H1 (cell line): Measurements from ENCODE around the gene DNAJB8. TPM values are rescaled to one million over a fixed set of nuclear protein-coding genes. Genes with fewer than 3 reads are reported as not detected.

Experiments used
- CTCF ChIA-PET: fragments of 300-600 bp; sonication (Branson Sonifier 250); formaldehyde crosslinking; loops from one replicate; lab custom pipeline; 2021; ENCODE audit not compliant: partially characterized antibody; lab: Charles Lee
- POLR2A ChIA-PET: fragments of 300-600 bp; sonication (Branson Sonifier 250); formaldehyde crosslinking; loops from one replicate; lab custom pipeline; 2021; ENCODE audit warnings: inconsistent platforms; ENCODE audit not compliant: partially characterized antibody; lab: Charles Lee
- DNase-seq, 2 experiments: peaks; one replicate each; pipeline versions ENCODE4 v3.0.0 to v3.0.0-alpha.2; 2010 to 2022; ENCODE audit warnings: low spot score in 2 of 2, low read depth in 1 of 2, mixed read lengths in 1 of 2
- FAIRE-seq: peaks from 2 replicates; lab custom pipeline; 2011; peaks lifted over from hg19 to GRCh38; lab: Jason Lieb, UNC
- H2AFZ ChIP-seq: 2 replicates; pipeline ENCODE4 v1.8.1; 2012; ENCODE audit warnings: low read length, inconsistent platforms
- H2AK5ac ChIP-seq: 2 replicates; pipeline ENCODE4 v1.6.1; 2013; ENCODE audit warnings: low read depth, low read length
- H2BK120ac ChIP-seq: replicated peaks from 2 replicates; pipeline ENCODE3; 2013; ENCODE audit warnings: low read depth, low read length, inconsistent platforms
- H2BK12ac ChIP-seq: 2 replicates; pipeline ENCODE4 v1.6.1; 2013; ENCODE audit warnings: low read depth, low read length
- H2BK15ac ChIP-seq: 2 replicates; pipeline ENCODE4 v1.6.1; 2013; ENCODE audit warnings: low read length
- H2BK20ac ChIP-seq: 2 replicates; pipeline ENCODE4 v1.6.1; 2013; ENCODE audit warnings: low read length
- H2BK5ac ChIP-seq: 2 replicates; pipeline ENCODE4 v1.6.1; 2013; ENCODE audit warnings: low read depth, low read length
- H3K14ac ChIP-seq: 2 replicates; pipeline ENCODE4 v1.6.1; 2013; ENCODE audit warnings: inconsistent platforms; ENCODE audit not compliant: insufficient read length
- H3K18ac ChIP-seq: 2 replicates; pipeline ENCODE4 v1.6.1; 2013; ENCODE audit warnings: low read length; ENCODE audit errors: extremely low read depth
- H3K23ac ChIP-seq: 2 replicates; pipeline ENCODE4 v1.6.1; 2013; ENCODE audit warnings: inconsistent platforms; ENCODE audit not compliant: insufficient read length
- H3K23me2 ChIP-seq: 2 replicates; pipeline ENCODE4 v1.6.1; 2013; ENCODE audit warnings: low read depth, low read length
- H3K27ac ChIP-seq: 2 replicates; pipeline ENCODE4 v1.6.1; 2011; ENCODE audit warnings: low read depth, low read length, inconsistent platforms
- H3K27me3 ChIP-seq, 4 experiments: replicated peaks in 1 of 4; 1 replicate in 1 of 4; 2 replicates in 3 of 4; pipeline versions ENCODE4 v1.6.1 to v1.8.1; 2011 to 2013; ENCODE audit warnings: low read length in 3 of 4, mild to moderate bottlenecking in 3 of 4, inconsistent platforms in 2 of 4, mixed read lengths in 2 of 4, moderate library complexity in 1 of 4; ENCODE audit not compliant: control insufficient read depth in 3 of 4, insufficient read depth in 3 of 4; ENCODE audit errors: extremely low read depth in 1 of 4
- H3K36me3 ChIP-seq, 4 experiments: 2 replicates each; pipeline versions ENCODE4 v1.6.1 to v1.8.1; 2011 to 2013; ENCODE audit warnings: mild to moderate bottlenecking in 4 of 4, low read length in 3 of 4, moderate library complexity in 2 of 4, control low read depth in 1 of 4, inconsistent platforms in 1 of 4; ENCODE audit not compliant: insufficient read depth in 4 of 4, control insufficient read depth in 2 of 4
- H3K4ac ChIP-seq: replicated peaks from 2 replicates; pipeline ENCODE3; 2013; ENCODE audit warnings: low read length, low read depth, mixed read lengths, inconsistent platforms; ENCODE audit not compliant: insufficient read length
- H3K4me1 ChIP-seq, 4 experiments: replicated peaks in 1 of 4; 1 replicate in 1 of 4; 2 replicates in 3 of 4; pipeline versions ENCODE4 v1.6.1 to v1.8.1; 2011 to 2013; ENCODE audit warnings: low read length in 3 of 4, inconsistent platforms in 2 of 4, mixed read lengths in 1 of 4; ENCODE audit not compliant: insufficient read depth in 4 of 4, control insufficient read depth in 3 of 4
- H3K4me2 ChIP-seq, 2 experiments: 2 replicates each; pipeline versions ENCODE4 v1.6.1 to v1.8.1; 2011 to 2013; ENCODE audit warnings: low read depth in 2 of 2, low read length in 2 of 2, control low read depth in 1 of 2, inconsistent platforms in 1 of 2, mild to moderate bottlenecking in 1 of 2; ENCODE audit not compliant: insufficient read depth in 1 of 2
- H3K4me3 ChIP-seq, 4 experiments: fragments of 200-600, 300-600 bp in 1 of 4; sonication (generic), shearing (Covaris generic), sonication (Bioruptor Twin) in 1 of 4; 2 replicates each; pipeline versions ENCODE4 v1.5.1 to v1.8.1; 2011 to 2016; ENCODE audit warnings: low read length in 4 of 4, low read depth in 3 of 4, control low read depth in 2 of 4, inconsistent platforms in 2 of 4, mild to moderate bottlenecking in 2 of 4, mixed read lengths in 1 of 4, moderate library complexity in 1 of 4; ENCODE audit not compliant: insufficient read depth in 2 of 4; ENCODE audit errors: extremely low read depth in 1 of 4
- H3K56ac ChIP-seq: replicated peaks from 2 replicates; pipeline ENCODE3; 2013; ENCODE audit warnings: low read depth, mild to moderate bottlenecking, mixed read lengths, low read length, inconsistent platforms; ENCODE audit not compliant: insufficient read length
- H3K79me1 ChIP-seq: 2 replicates; pipeline ENCODE4 v1.6.1; 2013; ENCODE audit warnings: low read depth, low read length, control low read depth
- H3K79me2 ChIP-seq, 2 experiments: 2 replicates each; pipeline versions ENCODE4 v1.6.1 to v1.8.1; 2012 to 2013; ENCODE audit warnings: low read length in 2 of 2, mild to moderate bottlenecking in 2 of 2, inconsistent platforms in 1 of 2; ENCODE audit not compliant: insufficient read depth in 2 of 2, control insufficient read depth in 1 of 2
- H3K9ac ChIP-seq, 4 experiments: replicated peaks in 1 of 4; 1 replicate in 1 of 4; 2 replicates in 3 of 4; pipeline versions ENCODE4 v1.6.1 to v1.8.1; 2011 to 2013; ENCODE audit warnings: low read depth in 3 of 4, low read length in 3 of 4, control low read depth in 2 of 4, mild to moderate bottlenecking in 2 of 4, moderate library complexity in 2 of 4, inconsistent platforms in 1 of 4; ENCODE audit errors: extremely low read depth in 1 of 4
- H3K9me3 ChIP-seq, 2 experiments: 2 replicates each; pipeline versions ENCODE4 v1.6.1 to v1.8.1; 2012 to 2013; ENCODE audit warnings: mild to moderate bottlenecking in 2 of 2, moderate library complexity in 2 of 2, control low read depth in 1 of 2, inconsistent platforms in 1 of 2, low read depth in 1 of 2, low read length in 1 of 2, mixed read lengths in 1 of 2; ENCODE audit not compliant: insufficient read depth in 2 of 2
- H4K20me1 ChIP-seq, 2 experiments: replicated peaks in 1 of 2; 2 replicates each; pipeline versions ENCODE3 to v1.8.1; 2011 to 2013; ENCODE audit warnings: inconsistent platforms in 2 of 2, low read length in 2 of 2, mild to moderate bottlenecking in 1 of 2; ENCODE audit not compliant: insufficient read depth in 2 of 2, control insufficient read depth in 1 of 2
- H4K5ac ChIP-seq: 2 replicates; pipeline ENCODE4 v1.6.1; 2013; ENCODE audit warnings: low read length, low read depth, mixed read lengths, inconsistent platforms; ENCODE audit not compliant: insufficient read length
- H4K8ac ChIP-seq: 2 replicates; pipeline ENCODE4 v1.8.0; 2013; ENCODE audit warnings: mild to moderate bottlenecking, moderate library complexity, low read length, inconsistent platforms; ENCODE audit not compliant: insufficient read depth; ENCODE audit errors: extremely low read depth
- H4K91ac ChIP-seq: replicated peaks from 2 replicates; pipeline ENCODE3; 2013; ENCODE audit warnings: low read length, mixed read lengths, inconsistent platforms; ENCODE audit not compliant: insufficient read length
- CHD2 ChIP-seq: IDR thresholded peaks from 2 replicates; pipeline ENCODE4 v1.6.1; 2012; ENCODE audit warnings: low read length, improper control_type of control experiment
- TEAD4 ChIP-seq: IDR thresholded peaks from 2 replicates; pipeline ENCODE4 v1.6.1; 2012; ENCODE audit warnings: low read depth, low read length, inconsistent platforms, mixed read lengths
- YY1 ChIP-seq: IDR thresholded peaks from 2 replicates; pipeline ENCODE4 v1.6.1; 2011; ENCODE audit warnings: low read depth, mild to moderate bottlenecking, low read length
- WGBS, 2 experiments: shearing (Covaris generic) in 1 of 2; methylation state at CpG; one replicate each; pipeline versions ENCODE4 v1.1.6 to v1.1.7; 2013 to 2015; ENCODE audit warnings: low lambda C conversion rate in 2 of 2, mixed read lengths in 2 of 2, inconsistent platforms in 1 of 2, low coverage in 1 of 2, missing lambda C conversion rate in 1 of 2; ENCODE audit not compliant: insufficient replicate concordance in 2 of 2, insufficient coverage in 1 of 2, insufficient read length in 1 of 2; ENCODE audit errors: extremely low coverage in 1 of 2, missing lambda C conversion rate in 1 of 2; 5-methylcytosine and 5-hydroxymethylcytosine counted together
- polyA plus RNA-seq, 7 experiments: library from polyadenylated mRNA; depleted of rRNA in 3 of 7; stranded (reverse) in 5 of 7; unstranded in 2 of 7; fragments of >200 nt in 5 of 7; fragments of 200-250 nt in 2 of 7; gene quantifications; 1 replicate in 5 of 7; 2 replicates in 1 of 7; 4 replicates in 1 of 7; pipeline versions ENCODE4 v1.2.1 to v1.2.3, GENCODE V29; 2011 to 2013; ENCODE audit warnings: missing spikeins in 2 of 7, mixed read lengths in 2 of 7
- total RNA-seq: library from RNA; stranded (reverse); fragmentation: NEBNext Ultra II Directional; extraction: Animal tissue kit (Norgen Biotek cat#: 25700); gene quantifications from 2 replicates; pipeline ENCODE4 v1.2.1, GENCODE V29; 2021
- TF ChIP-seq, protein P1 (sequence below): IDR thresholded peaks from 2 replicates; pipeline ENCODE4 v1.6.1; 2011; ENCODE audit warnings: low read length, improper control_type of control experiment
- TF ChIP-seq, protein P2 (sequence below): IDR thresholded peaks from 2 replicates; pipeline ENCODE4 v1.6.1; 2012; ENCODE audit warnings: low read length, inconsistent platforms

DNAJB8 gene
- total and polyA plus RNA-seq, 2 of the 8 experiments (the other 6 are each of a cell fraction or from before 2014, with no cell fraction given): not detected

- DNase-seq: no peak
Observed at GRCh38 chr3:128505771-128506170, 39.1 kb upstream of the DNAJB8 start.

More at GRCh38 chr3:128505771-128506170, 39.1 kb upstream of the DNAJB8 start:
- Histone ChIP-seq H2AK5ac (no peak overlapping the region), H3K23ac (no peak overlapping the region), H4K5ac (no peak overlapping the region), H3K4me1 (no peaks in the 10 kb centered on the region), H3K4me2 (no peak overlapping the region), H3K14ac (no peak overlapping the region), H3K9ac (no peak overlapping the region), H3K4ac (no peak overlapping the region), H2BK20ac (no peak overlapping the region), H3K27ac (no peak overlapping the region), H3K4me3 (no peak overlapping the region), H3K36me3 (no peaks in the 10 kb centered on the region), H3K27me3 (no peaks in the 10 kb centered on the region; a peak in 3 of 7 replicates), H3K56ac (no peak overlapping the region), H2BK120ac (no peak overlapping the region), H4K20me1 (no peaks in the 10 kb centered on the region), H4K8ac (no peak overlapping the region), H2BK15ac (no peak overlapping the region), H3K9me3 (no peaks in the 10 kb centered on the region), H2BK5ac (no peak overlapping the region), H2AFZ (no peak overlapping the region), H3K79me2 (no peaks in the 10 kb centered on the region), H2BK12ac (no peak overlapping the region), H4K91ac (no peak overlapping the region), H3K79me1 (no peaks in the 10 kb centered on the region), H3K23me2 (no peaks in the 10 kb centered on the region), H3K18ac (no peak overlapping the region)
- CTCF ChIA-PET: interaction anchor here (0.7 to 3.8 kb wide), 17 partner anchors 16 to 411 kb away, joined by 3 to 21 read pairs (median 4); no protein-coding TSS in a partner anchor
- POLR2A ChIA-PET: no interaction called here
- 91% methylated on average over 3 of the region's 3 CpGs; no CpG with 5 or more reads in 1 of the 2 experiments for WGBS, 2 experiments
- FAIRE-seq: no peak
- peak; percentile 30; the same call in 1 of the 2 replicates for TF ChIP-seq CHD2
- peak; percentile 77 for TF ChIP-seq YY1
- TF ChIP-seq, protein P1, sequence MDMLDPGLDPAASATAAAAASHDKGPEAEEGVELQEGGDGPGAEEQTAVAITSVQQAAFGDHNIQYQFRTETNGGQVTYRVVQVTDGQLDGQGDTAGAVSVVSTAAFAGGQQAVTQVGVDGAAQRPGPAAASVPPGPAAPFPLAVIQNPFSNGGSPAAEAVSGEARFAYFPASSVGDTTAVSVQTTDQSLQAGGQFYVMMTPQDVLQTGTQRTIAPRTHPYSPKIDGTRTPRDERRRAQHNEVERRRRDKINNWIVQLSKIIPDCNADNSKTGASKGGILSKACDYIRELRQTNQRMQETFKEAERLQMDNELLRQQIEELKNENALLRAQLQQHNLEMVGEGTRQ: peak; percentile 72
- TF ChIP-seq TEAD4: peak; percentile 64
- TF ChIP-seq, protein P2, sequence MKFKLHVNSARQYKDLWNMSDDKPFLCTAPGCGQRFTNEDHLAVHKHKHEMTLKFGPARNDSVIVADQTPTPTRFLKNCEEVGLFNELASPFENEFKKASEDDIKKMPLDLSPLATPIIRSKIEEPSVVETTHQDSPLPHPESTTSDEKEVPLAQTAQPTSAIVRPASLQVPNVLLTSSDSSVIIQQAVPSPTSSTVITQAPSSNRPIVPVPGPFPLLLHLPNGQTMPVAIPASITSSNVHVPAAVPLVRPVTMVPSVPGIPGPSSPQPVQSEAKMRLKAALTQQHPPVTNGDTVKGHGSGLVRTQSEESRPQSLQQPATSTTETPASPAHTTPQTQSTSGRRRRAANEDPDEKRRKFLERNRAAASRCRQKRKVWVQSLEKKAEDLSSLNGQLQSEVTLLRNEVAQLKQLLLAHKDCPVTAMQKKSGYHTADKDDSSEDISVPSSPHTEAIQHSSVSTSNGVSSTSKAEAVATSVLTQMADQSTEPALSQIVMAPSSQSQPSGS: no peak
